ENCODE data around the gene TBL3. TPM values are rescaled to one million over a fixed set of nuclear protein-coding genes. Genes with fewer than 3 reads are reported as not detected.
A peak's percentile ranks its signal among the peaks of the same experiment; 100 is the strongest.

Gene TBL3
- polyA plus RNA-seq, 1 donor from 2014 or later, result 52.0 TPM

DNA sequence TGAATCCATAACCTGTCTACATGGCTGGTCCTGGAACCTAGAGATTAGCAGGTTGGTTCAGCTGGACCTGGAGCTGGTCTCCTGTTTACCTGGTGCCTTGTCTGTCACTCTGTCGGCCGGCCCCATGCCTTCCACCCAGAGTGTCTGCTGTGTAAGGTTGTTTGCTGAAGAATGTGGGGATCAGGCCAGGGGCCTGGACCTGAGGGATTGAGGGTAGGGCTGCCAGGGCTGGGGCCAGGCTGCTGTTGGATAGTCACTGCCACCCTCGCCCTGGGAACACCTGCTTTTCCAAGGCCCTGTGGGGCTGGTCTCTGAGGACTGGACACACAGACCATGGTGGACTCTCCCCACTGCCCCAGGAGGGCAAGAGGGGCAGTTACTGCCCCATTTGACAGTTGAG, 56.3 kb downstream of the TBL3 start:
- H3K4me3 Mint-ChIP-seq, result peak overlapping the region in 2 of 4 donors; percentile 62 to 84
- no peaks in the 10 kb centered on the region for H3K36me3 Mint-ChIP-seq
- H3K4me1 Mint-ChIP-seq, result peaks cover 0 to 6% (median 5%) of the 10 kb centered on the region in 3 donors
- H3K27ac Mint-ChIP-seq, result no peak overlapping the region
- H3K27me3 Mint-ChIP-seq, result peaks cover 6% of the 10 kb centered on the region
- no peaks in the 10 kb centered on the region for H3K9me3 Mint-ChIP-seq

GRCh38 chr16:2028620-2029220, 56.9 kb downstream of the TBL3 start:
- peaks cover 0 to 6% (median 3%) of the 10 kb centered on the region in 3 donors for H3K4me1 Mint-ChIP-seq
- no peak overlapping the region for H3K27ac Mint-ChIP-seq
- H3K36me3 Mint-ChIP-seq, result no peaks in the 10 kb centered on the region
- H3K9me3 Mint-ChIP-seq, result no peaks in the 10 kb centered on the region
- peaks cover 6% of the 10 kb centered on the region for H3K27me3 Mint-ChIP-seq
- H3K4me3 Mint-ChIP-seq, result peak overlapping the region in 1 of 4 donors; percentile 62

GRCh38 chr16:2029350-2029749, 57.5 kb downstream of the TBL3 start:
- H3K4me1 Mint-ChIP-seq, result peaks cover 0 to 4% (median 2%) of the 10 kb centered on the region in 3 donors

GRCh38 chr16:2030036-2030435, 58.2 kb downstream of the TBL3 start:
- Mint-ChIP-seq H3K27me3 (peaks cover 8% of the 10 kb centered on the region), H3K9me3 (no peaks in the 10 kb centered on the region), H3K27ac (no peak overlapping the region), H3K4me3 (peak overlapping the region in 1 of 4 donors; percentile 43), H3K4me1 (peaks cover 0 to 4% (median 1%) of the 10 kb centered on the region in 3 donors), H3K36me3 (no peaks in the 10 kb centered on the region)

More at GRCh38 chr16:2029350-2029749, 57.5 kb downstream of the TBL3 start:
- peaks cover 6% of the 10 kb centered on the region for H3K27me3 Mint-ChIP-seq
- H3K27ac Mint-ChIP-seq, result no peak overlapping the region
- H3K4me3 Mint-ChIP-seq, result no peak overlapping the region
- H3K36me3 Mint-ChIP-seq, result no peaks in the 10 kb centered on the region
- H3K9me3 Mint-ChIP-seq, result no peaks in the 10 kb centered on the region

GRCh38 chr16:2031081-2031577, 59.3 kb downstream of the TBL3 start:
- no peaks in the 10 kb centered on the region for H3K36me3 Mint-ChIP-seq
- no peaks in the 10 kb centered on the region for H3K9me3 Mint-ChIP-seq
- peaks cover 8% of the 10 kb centered on the region for H3K27me3 Mint-ChIP-seq
- peaks cover 0 to 4% (median 1%) of the 10 kb centered on the region in 3 donors for H3K4me1 Mint-ChIP-seq
- H3K27ac Mint-ChIP-seq, result no peak overlapping the region
- H3K4me3 Mint-ChIP-seq, result no peak overlapping the region

Other genes starting within 250 kb of the TBL3 start
- gene NME3, start 200.5 kb upstream of the TBL3 start, polyA plus RNA-seq, result 66.1 TPM
- 1.5 TPM for gene EME2, start 199.2 kb upstream of the TBL3 start, polyA plus RNA-seq
- gene MRPS34, start 198.9 kb upstream of the TBL3 start, polyA plus RNA-seq, result 156 TPM
- 55.2 TPM for gene SPSB3, start 189.5 kb upstream of the TBL3 start, polyA plus RNA-seq
- gene NUBP2, start 189.1 kb upstream of the TBL3 start, polyA plus RNA-seq, result 76.9 TPM
- not detected for gene IGFALS, start 178.3 kb upstream of the TBL3 start, polyA plus RNA-seq
- gene HAGH, start 145.2 kb upstream of the TBL3 start, polyA plus RNA-seq, result 31.6 TPM
- gene FAHD1, start 144.8 kb upstream of the TBL3 start, polyA plus RNA-seq, result 19.0 TPM
- gene MEIOB, start 99.9 kb upstream of the TBL3 start, polyA plus RNA-seq, result not detected
- not detected for gene HS3ST6, start 53.6 kb upstream of the TBL3 start, polyA plus RNA-seq
- 17.2 TPM for gene MSRB1, start 28.9 kb upstream of the TBL3 start, polyA plus RNA-seq
- gene RPL3L, start 17.4 kb upstream of the TBL3 start, polyA plus RNA-seq, result not detected
- gene NDUFB10, start 12.5 kb upstream of the TBL3 start, polyA plus RNA-seq, result 204 TPM
- gene RPS2, start 7.2 kb upstream of the TBL3 start, polyA plus RNA-seq, result 6,339 TPM
- gene RNF151, start 5.2 kb upstream of the TBL3 start, polyA plus RNA-seq, result not detected
- not detected for gene NOXO1, start 9.4 kb downstream of the TBL3 start, polyA plus RNA-seq
- 39.0 TPM for gene GFER, start 12.1 kb downstream of the TBL3 start, polyA plus RNA-seq
- 4.9 TPM for gene SYNGR3, start 17.9 kb downstream of the TBL3 start, polyA plus RNA-seq
- gene ZNF598, start 37.8 kb downstream of the TBL3 start, polyA plus RNA-seq, result 11.0 TPM
- gene NPW, start 47.7 kb downstream of the TBL3 start, polyA plus RNA-seq, result not detected
- gene NHERF2, start 54.8 kb downstream of the TBL3 start, polyA plus RNA-seq, result not detected
- 35.2 TPM for gene NTHL1, start 75.8 kb downstream of the TBL3 start, polyA plus RNA-seq
- gene TSC2, start 75.9 kb downstream of the TBL3 start, polyA plus RNA-seq, result 30.3 TPM
- 7.4 TPM for gene PKD1, start 163.8 kb downstream of the TBL3 start, polyA plus RNA-seq
- gene RAB26, start 176.6 kb downstream of the TBL3 start, polyA plus RNA-seq, result 0.41 TPM
- 7.0 TPM for gene TRAF7, start 183.7 kb downstream of the TBL3 start, polyA plus RNA-seq
- not detected for gene CASKIN1, start 224.6 kb downstream of the TBL3 start, polyA plus RNA-seq
- 44.1 TPM for gene MLST8, start 233.4 kb downstream of the TBL3 start, polyA plus RNA-seq
- 0.35 TPM for gene BRICD5, start 238.8 kb downstream of the TBL3 start, polyA plus RNA-seq
- 6.4 TPM for gene PGP, start 242.8 kb downstream of the TBL3 start, polyA plus RNA-seq